LNCaP clone FGC (cell line): Measurements from ENCODE around the gene PRODH2.

Experiments used
- DNase-seq: peaks from one replicate; pipeline ENCODE4 v3.0.0-alpha.2; 2011; ENCODE audit warnings: low read depth
- H3K4me3 ChIP-seq: 2 replicates; pipeline ENCODE4 v1.5.1; 2011; ENCODE audit warnings: mild to moderate bottlenecking, low read depth, low read length, control low read depth
- TF ChIP-seq, protein P1 (sequence below): IDR thresholded peaks from 2 replicates; pipeline ENCODE4 v1.5.1; 2012; ENCODE audit warnings: mild to moderate bottlenecking; ENCODE audit not compliant: control insufficient read depth, insufficient read depth; ENCODE audit errors: extremely low read depth

The PRODH2 gene

DNA sequence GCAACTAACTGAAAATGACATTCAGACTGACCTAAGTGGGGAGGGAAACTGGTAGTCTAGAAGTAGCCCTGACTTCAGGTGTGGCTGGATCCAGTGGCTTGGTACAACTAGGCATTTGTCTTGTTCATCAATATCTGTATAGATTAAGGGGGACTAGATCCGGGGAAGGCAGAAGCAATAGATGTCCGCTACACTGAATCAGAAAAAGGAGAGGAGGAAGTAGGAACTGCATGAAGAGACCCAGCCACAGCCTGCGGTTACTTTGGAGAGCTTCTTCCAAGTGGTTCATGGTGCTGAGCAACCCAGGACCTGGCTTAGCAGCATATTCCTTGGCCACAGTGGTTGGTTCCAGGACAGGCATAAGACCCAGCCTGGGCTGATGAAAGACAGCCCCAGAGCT lies 9.9 kb upstream of the PRODH2 start:
- TF ChIP-seq, protein P1, sequence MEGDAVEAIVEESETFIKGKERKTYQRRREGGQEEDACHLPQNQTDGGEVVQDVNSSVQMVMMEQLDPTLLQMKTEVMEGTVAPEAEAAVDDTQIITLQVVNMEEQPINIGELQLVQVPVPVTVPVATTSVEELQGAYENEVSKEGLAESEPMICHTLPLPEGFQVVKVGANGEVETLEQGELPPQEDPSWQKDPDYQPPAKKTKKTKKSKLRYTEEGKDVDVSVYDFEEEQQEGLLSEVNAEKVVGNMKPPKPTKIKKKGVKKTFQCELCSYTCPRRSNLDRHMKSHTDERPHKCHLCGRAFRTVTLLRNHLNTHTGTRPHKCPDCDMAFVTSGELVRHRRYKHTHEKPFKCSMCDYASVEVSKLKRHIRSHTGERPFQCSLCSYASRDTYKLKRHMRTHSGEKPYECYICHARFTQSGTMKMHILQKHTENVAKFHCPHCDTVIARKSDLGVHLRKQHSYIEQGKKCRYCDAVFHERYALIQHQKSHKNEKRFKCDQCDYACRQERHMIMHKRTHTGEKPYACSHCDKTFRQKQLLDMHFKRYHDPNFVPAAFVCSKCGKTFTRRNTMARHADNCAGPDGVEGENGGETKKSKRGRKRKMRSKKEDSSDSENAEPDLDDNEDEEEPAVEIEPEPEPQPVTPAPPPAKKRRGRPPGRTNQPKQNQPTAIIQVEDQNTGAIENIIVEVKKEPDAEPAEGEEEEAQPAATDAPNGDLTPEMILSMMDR: no peak
- DNase-seq: no peak
- H3K4me3 ChIP-seq: no peak overlapping the region

GRCh38 chr19:35818445-35818844 lies 5.8 kb upstream of the PRODH2 start:
- DNase-seq: no peak
- H3K4me3 ChIP-seq: no peak overlapping the region
- TF ChIP-seq, protein P1: no peak

DNA sequence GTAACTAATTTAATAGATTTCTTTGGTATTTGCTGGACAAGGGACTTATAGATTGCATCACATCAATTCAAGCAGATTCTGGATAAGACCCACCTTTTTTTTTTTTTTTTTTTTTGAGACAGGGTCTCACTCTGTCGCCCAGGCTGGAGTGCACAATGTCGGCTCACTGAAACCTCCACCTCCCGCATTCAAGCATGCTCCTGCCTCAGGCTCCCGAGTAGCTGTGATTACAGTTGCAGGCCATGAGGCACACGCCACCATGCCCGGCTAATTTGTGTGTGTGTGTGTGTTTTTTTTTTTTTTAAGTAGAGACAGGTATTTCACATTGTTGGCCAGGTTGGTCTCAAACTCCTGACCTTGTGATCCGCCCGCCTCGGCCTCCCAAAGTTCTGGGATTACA lies 4.2 kb upstream of the PRODH2 start:
- TF ChIP-seq, protein P1: no peak
- no peak overlapping the region for H3K4me3 ChIP-seq
- DNase-seq: no peak

- H3K4me3 ChIP-seq: no peak overlapping the region
- DNase-seq: no peak
- TF ChIP-seq, protein P1: no peak
These were observed 3.6 kb upstream of the PRODH2 start for GRCh38 chr19:35816262-35816661.

DNA sequence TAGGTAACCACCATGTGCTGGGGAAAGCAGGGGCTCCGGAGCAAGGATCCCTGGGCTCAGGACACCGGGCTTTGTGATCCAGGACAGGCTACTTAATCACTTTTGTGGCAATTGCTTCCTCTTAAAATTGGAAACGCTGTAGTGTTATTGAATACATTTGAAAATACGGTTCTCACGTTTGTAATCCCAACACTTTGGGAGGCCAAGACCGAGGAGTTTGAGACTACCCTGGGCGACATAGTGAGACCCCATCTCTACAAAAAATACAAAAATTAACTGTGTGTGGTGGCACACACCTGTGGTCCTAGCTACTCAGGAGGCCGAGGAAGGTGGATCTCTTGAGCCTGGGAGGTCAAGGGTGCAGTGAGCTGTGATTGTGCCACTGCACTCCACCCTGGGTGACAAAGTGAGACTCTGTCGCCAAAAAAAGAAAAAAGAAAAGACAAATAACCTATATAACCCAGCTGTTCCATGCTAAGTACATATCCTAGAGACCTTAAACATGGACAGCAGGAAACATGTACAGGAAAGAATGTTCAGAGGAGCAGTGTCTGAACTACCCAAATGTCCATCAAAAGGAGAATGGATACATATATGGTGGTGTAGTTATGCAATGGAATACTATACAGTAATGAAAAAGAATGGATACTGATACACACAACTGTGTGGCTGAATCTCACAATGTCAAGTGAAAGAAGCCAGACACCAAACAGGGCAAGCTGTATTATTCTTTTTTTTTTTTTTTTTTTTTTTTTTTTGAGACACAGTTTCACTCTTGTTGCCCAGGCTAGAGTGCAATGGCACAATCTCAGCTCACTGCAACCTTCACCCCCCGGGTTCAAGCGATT lies 622 bp upstream of the PRODH2 start:
- TF ChIP-seq, protein P1: no peak
- no peak for DNase-seq

GRCh38 chr19:35811317-35812219 lies 1.1 kb downstream of the PRODH2 start:
- no peak overlapping the region for H3K4me3 ChIP-seq
- TF ChIP-seq, protein P1: no peak
- DNase-seq: no peak

More for the DNA sequence above, 622 bp upstream of the PRODH2 start:
- H3K4me3 ChIP-seq: no peak overlapping the region
